ENCODE data around the gene UBE2Z. TPM values are rescaled to one million over a fixed set of nuclear protein-coding genes. Genes with fewer than 3 reads are reported as not detected.

Gene UBE2Z
- total and polyA plus RNA-seq, 2 of the 13 experiments (the other 11 are each of a cell fraction or from before 2014, with no cell fraction given): 63.2 to 122 TPM

GRCh38 chr17:48892940-48893645, 15.1 kb upstream of the UBE2Z start (continued):
- TF ChIP-seq ZNF839 (CRISPR knock-in tag; IDR thresholded peaks at IDR 0.05; ENCODE audit: borderline replicate concordance) (peak; percentile 66; the same call in 1 of the 2 replicates), ZNF354B (CRISPR knock-in tag; IDR thresholded peaks at IDR 0.05) (no peak)

DNA sequence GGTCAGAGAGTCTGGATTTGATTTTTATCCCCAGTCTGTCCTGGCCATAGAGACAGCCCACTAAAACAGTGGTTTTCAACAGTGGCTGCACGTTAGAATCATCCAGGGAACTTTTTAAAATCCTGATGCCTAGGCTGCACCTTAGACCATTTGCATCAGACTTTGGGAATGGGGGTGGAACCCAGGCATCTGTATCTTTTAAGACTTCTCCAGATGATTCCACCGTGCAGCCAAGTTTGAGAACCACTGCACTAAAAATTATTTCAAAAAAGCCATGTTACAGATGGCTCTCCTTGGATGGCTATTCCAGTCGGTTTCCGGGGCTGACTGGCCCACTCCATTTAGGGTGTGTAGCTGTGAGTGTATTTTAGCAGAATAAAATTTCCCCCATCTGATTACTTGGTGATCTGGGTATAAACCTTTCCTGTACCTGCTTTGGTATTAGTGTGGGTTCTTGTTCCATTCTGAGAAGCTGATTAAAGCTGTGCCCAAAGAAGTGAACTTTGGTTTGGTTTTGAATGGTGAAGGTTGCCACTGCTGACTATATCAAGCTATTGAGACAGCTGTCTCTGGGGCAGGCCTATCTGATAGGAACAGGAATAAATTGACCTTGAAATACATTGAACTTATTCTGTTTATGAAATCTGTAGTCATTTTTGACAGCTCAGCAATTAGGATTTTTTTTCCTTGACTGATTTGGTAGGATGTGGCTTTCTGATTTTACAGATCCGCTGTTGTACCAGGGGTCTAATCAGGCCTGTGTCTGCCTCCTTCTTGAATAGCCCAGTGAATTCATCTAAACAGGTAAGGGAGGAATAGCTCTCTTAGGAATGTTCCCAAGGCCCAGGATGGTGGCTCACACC, 14.3 kb upstream of the UBE2Z start:
- Histone ChIP-seq H3K4me3 (replicated peaks in 1 of 3; ENCODE audit: insufficient read depth in 1 of 3, low read depth in 2 of 3, low read length in 3 of 3) (peak overlapping the region; percentile 76 to 97 (median 81)), H3K4me1 (ENCODE audit: insufficient read depth, low read length) (peaks cover 55% of the 10 kb centered on the region), H3K27me3 (ENCODE audit: control insufficient read depth in 1 of 2, insufficient read depth in 2 of 2, low read length in 2 of 2) (no peaks in the 10 kb centered on the region; a peak in 1 of 5 replicates), H4K20me1 (ENCODE audit: insufficient read depth, low read length) (no peaks in the 10 kb centered on the region; the same call in 1 of the 2 replicates), H3K9me3 (ENCODE audit: low read length) (no peaks in the 10 kb centered on the region), H3K4me2 (ENCODE audit: low read depth, low read length) (peak overlapping the region; percentile 89), H3K27ac (ENCODE audit: extremely low read length, insufficient read depth, low read length) (peak overlapping the region; percentile 84), H2AFZ (ENCODE audit: low read length) (no peak overlapping the region), H3K36me3 (replicated peaks in 1 of 2; ENCODE audit: control insufficient read depth in 1 of 2, insufficient read depth in 2 of 2, low read length in 2 of 2) (peaks cover 5 to 14% of the 10 kb centered on the region in 2 experiments), H3K9ac (ENCODE audit: insufficient read depth, low read depth, low read length) (peak overlapping the region; percentile 93), H3K79me2 (ENCODE audit: insufficient read depth, low read length) (peaks cover 22% of the 10 kb centered on the region)
- ChIA-PET POLR2A (interaction anchor here (1.0 to 4.9 kb wide), 10 partner anchors 9 to 175 kb away, joined by 4 to 194 read pairs (median 18); partner anchors contain the start of genes IGF2BP1, SNF8 and UBE2Z), CTCF (ENCODE audit: low intra/inter-chr PET ratio, low total read pairs) (no interaction called here)
- intact Hi-C loops (cut with micrococcal nuclease; ENCODE audit: unreplicated experiment) (loop anchor here (2.0 kb wide), 2 partner anchors 139 to 299 kb away; no protein-coding TSS in a partner anchor), in situ Hi-C loops (cut with HindIII; ENCODE audit: extremely low pct_ligation_motif_present, low pct_unique_long_range_greater_than_20kb) (no loop called here)
- no peak for ATAC-seq
- no peak for DNase-seq (ENCODE audit: low spot score)
- 45% methylated on average over 5 of the region's 5 CpGs for WGBS (ENCODE audit: low lambda C conversion rate)
- TF ChIP-seq ATAD3A (CRISPR knock-in tag; IDR thresholded peaks at IDR 0.05) (no peak), SSRP1 (CRISPR knock-in tag; IDR thresholded peaks at IDR 0.05) (0 out of 2 replicates have a peak, but pooled peaks have one; percentile 64), MAFK (conservative IDR thresholded peaks at IDR 0.05 in 1 of 2, IDR thresholded peaks at IDR 0.05 in 1 of 2; ENCODE audit: low read length in 2 of 2) (peak; percentile 92 to 93), HHEX (CRISPR knock-in tag; IDR thresholded peaks at IDR 0.05) (0 out of 2 replicates have a peak, but pooled peaks have one; percentile 18), TGIF2 (CRISPR knock-in tag; IDR thresholded peaks at IDR 0.05) (peak; percentile 52; the same call in 1 of the 2 replicates), U2AF1 (optimal IDR thresholded peaks at IDR 0.05; ENCODE audit: low read depth, low read length) (no peak), ZFP36L1 (CRISPR knock-in tag; IDR thresholded peaks at IDR 0.05) (0 out of 2 replicates have a peak, but pooled peaks have one; percentile 38), LCORL (IDR thresholded peaks at IDR 0.05) (no peak), LCORL (CRISPR knock-in tag; IDR thresholded peaks at IDR 0.05) (0 out of 2 replicates have a peak, but pooled peaks have one; percentile 23), MAFF (IDR thresholded peaks at IDR 0.05; ENCODE audit: low read depth, low read length) (peak; percentile 87), E2F5 (CRISPR knock-in tag; conservative IDR thresholded peaks at IDR 0.05) (no peak)
- FAIRE-seq: no peak
- no TSS peak for BruUV-seq (replicated peaks)

Measured in HepG2 (cell line).